Thyroid gland (tissue), 4 donors: Measurements from ENCODE around the gene TFCP2L1.

ENCODE experiments used
- CTCF ChIP-seq, 6 experiments: fragments of 200-600 bp in 3 of 6; fragments of 450-650 bp in 3 of 6; sonication (generic) in 3 of 6; IDR thresholded peaks; one replicate each; pipeline ENCODE4 v1.5.1; 2016 to 2019; ENCODE audit warnings: antibody characterized with exemption in 6 of 6, mild to moderate bottlenecking in 2 of 6, inconsistent platforms in 1 of 6, moderate library complexity in 1 of 6
- POLR2A ChIP-seq, 2 donors: fragments of 450-650 bp; IDR thresholded peaks; one replicate each; pipeline ENCODE4 v1.6.1; 2017; ENCODE audit warnings: antibody characterized with exemption in 2 of 2, mild to moderate bottlenecking in 2 of 2, moderate library complexity in 1 of 2

GRCh38 chr2:121289271-121289670, 4.3 kb upstream of the TFCP2L1 start:
- TF ChIP-seq POLR2A (IDR thresholded peaks at IDR 0.05) (no peak), CTCF (IDR thresholded peaks at IDR 0.05) (no peak)
